OCI-M2 (cell line): ENCODE measurements around the gene FAIM2.
"Not testable (repeated sequence)": the region's sequence is repeated elsewhere in the genome, so short reads cannot be mapped to it uniquely, and the experiment has no call there.

Experiments
- DNase-seq: peaks from one replicate; lab custom pipeline; 2025; ENCODE audit not compliant: unreplicated experiment; lab: John Stamatoyannopoulos, UW

The FAIM2 gene

GRCh38 chr12:49881415-49882247, 22.1 kb downstream of the FAIM2 start:
- no peak for DNase-seq

- DNase-seq, result no peak
Observed at GRCh38 chr12:49880756-49881414, 22.8 kb downstream of the FAIM2 start.

- not testable (repeated sequence) for DNase-seq
Observed at GRCh38 chr12:49879065-49879464, 24.6 kb downstream of the FAIM2 start.

GRCh38 chr12:49878021-49878420, 25.7 kb downstream of the FAIM2 start:
- no peak for DNase-seq

DNA sequence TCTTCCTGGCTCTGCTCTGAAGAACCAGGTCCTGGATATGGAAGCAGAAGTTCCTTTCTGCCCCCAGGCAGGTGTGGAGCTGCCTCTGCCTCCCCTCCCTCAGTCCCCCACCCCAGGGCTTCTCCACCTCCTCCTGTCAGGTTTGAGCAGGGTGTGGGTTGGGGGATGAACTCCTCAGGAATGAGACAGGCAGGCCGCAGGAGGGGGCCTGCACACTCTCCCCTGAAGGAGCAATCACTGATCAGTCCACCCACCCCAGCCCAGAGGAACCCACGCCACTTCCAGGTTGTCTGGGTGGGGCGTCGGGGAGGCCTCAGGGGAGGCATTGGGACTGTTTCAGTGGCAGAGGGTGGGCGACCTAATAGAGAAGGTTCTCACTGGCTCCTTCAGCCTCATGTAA, 26.6 kb downstream of the FAIM2 start:
- no peak for DNase-seq

DNA sequence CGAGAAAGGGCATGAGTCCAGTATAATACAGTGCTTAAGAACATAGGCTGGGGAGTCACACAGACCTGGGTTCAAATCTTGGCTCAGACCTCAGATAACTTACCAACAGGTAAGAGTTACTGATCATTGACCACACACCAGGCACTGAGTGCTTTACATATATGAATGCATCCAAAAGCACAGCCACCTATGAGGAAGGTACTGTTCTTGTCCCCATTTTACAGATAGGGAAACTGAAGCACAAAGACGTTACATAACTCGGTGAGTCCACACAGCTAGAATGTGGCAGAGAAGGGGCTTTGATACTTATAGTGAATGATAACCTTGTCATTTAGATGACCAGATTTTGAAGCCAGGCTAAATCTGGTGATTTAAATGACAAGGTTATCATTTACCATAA, 27.6 kb downstream of the FAIM2 start:
- DNase-seq, result no peak

GRCh38 chr12:49875115-49875720, 28.5 kb downstream of the FAIM2 start:
- DNase-seq, result no peak

GRCh38 chr12:49874142-49874897, 29.4 kb downstream of the FAIM2 start:
- no peak for DNase-seq

- DNase-seq, result no peak
Observed at GRCh38 chr12:49873361-49873934, 30.3 kb downstream of the FAIM2 start.

- DNase-seq, result no peak
Observed at GRCh38 chr12:49872781-49873181, 30.9 kb downstream of the FAIM2 start.

DNA sequence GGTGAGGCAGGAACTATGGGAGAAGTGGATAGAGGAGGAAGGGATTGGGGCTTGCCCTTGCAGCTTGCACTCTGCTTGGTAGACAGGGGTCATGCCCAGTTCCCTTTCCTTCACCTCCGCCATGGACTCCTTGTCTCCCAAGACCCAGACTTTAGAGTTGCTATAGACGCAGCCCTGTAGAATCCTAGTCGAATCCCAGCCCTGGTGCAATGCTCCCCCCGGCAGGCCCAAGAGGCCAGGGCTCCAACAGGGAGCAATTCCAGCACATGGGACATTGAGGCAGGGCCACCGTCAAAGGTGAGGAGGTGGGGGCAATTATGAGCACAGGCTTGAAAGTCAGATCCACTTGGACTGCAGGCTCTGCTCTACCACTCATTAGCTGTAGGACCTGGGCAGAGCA, 31.3 kb downstream of the FAIM2 start:
- DNase-seq, result no peak

DNA sequence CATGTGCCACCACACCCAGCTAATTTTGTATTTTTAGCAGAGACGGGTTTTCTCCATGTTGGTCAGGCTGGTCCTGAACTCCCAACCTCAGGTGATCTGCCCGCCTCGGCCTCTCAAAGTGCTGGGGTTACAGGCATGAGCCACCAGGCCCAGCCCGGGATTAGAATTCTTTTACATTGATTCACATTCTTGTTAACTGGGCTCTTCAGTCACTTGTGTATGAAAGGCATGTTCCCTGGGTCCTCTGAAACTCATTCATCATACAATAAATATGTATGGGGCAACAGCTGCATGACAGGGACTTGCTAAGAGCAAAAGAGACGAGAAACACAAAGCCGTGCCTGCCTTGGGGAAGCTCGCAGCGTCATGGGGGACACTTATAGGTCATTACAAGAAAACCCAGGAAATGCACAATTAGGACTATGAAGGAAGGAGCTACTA, 31.9 kb downstream of the FAIM2 start:
- DNase-seq, result not testable (repeated sequence)

DNA sequence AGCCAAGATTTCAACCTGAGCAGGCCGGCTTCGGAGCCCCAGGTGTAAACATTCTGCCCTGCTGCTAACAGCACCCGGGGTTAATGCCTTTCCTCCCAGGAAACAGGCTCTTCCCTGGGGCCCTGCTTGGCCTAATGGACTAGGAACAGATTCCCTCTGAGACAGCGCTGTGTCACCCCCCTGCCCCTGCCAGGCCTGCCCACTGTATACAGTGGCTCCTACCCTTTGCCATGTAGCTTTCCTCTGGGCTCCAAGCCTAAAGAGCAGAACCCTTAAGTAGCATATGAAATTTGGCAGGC, 32.5 kb downstream of the FAIM2 start:
- no peak for DNase-seq

DNA sequence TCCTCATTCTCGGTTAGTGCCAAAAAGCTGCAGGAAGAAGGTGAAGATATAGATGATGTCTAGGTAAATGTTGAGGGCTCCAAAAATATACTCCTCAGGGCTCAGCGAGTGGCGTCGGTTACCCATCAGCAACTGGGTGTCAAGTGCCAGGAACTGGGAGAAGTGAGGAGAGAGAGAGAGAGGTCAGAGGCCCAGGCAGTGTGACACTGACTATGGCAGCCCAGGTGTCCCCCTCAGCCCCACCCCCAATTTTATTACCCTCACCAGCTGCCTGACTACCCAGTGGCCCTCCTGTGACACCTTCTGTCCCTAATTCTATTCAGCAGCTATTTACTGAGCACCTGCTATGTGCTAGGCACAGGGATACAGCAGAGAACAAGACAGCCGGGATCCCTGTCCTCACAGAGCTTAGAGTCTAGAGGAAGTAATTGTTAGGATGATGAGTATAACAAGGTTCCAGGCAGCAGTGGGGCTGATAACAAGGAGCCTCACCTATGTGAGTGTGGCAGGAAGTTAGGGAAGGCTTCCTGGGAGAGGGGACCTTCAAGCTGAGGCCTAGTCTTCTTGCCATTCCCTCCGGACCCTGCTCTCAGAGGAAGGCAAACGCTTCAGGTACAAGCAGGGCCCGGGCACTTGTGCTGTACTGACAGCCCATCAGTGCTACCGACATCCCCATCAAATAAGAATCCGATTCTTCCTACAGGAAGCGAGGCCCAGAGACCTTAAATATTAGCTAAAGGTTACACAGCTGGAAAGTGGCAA, 33.0 kb downstream of the FAIM2 start:
- no peak for DNase-seq

DNA sequence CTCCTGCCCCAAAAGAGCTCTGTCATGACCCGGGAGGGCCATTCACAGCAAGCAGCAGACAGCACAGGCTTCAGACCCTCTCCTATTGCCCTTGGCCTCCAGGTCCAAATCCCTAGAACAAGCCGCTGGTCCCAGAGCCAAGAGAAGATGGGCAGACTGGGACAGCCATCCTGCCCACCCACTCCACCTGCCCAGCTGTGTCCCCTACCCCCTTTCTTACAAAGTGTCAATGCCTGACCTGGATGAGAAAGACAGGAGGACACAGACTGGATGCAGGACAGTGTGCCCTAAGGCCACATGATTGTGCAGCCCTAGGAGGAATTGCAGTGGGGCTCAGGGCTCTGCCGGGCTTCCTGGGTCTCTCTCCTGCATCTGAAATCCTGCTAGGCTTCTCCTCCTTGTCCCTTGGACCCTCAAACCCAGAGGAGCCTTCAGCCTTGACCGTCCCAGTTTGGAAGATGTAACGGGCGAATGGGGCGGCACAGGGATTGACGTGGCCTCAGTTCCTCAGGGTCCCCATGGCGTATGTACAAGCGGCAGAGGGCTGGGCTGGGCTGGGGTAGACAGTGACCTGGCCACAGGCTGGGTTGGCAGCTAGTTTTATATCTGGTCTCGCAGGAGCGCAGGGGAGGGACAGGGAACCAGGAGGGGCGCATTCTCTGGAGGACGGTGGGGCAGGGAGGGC, 33.7 kb downstream of the FAIM2 start:
- DNase-seq, result no peak

- DNase-seq, result peak; percentile 55
Observed at GRCh38 chr12:49868952-49869815, 34.5 kb downstream of the FAIM2 start.

DNA sequence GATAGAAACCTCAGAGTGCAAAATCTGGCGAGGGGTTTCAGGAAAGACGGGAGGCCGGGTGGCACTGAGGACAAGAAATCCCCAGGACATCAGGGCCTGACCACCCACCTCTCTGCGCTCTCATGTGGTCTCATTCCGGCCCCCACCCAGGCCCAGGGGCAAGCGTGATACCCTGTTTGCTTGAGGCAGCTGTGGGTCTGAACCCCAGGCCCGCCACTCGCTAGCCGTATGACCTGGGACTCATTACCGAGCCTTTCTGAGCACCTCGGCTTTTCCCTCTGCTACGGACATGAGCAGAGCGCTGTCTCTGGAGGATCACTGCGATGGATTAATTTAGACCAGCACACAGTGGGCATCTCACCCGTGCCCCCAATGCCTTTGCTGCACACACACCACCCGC, 35.3 kb downstream of the FAIM2 start:
- DNase-seq, result no peak

DNA sequence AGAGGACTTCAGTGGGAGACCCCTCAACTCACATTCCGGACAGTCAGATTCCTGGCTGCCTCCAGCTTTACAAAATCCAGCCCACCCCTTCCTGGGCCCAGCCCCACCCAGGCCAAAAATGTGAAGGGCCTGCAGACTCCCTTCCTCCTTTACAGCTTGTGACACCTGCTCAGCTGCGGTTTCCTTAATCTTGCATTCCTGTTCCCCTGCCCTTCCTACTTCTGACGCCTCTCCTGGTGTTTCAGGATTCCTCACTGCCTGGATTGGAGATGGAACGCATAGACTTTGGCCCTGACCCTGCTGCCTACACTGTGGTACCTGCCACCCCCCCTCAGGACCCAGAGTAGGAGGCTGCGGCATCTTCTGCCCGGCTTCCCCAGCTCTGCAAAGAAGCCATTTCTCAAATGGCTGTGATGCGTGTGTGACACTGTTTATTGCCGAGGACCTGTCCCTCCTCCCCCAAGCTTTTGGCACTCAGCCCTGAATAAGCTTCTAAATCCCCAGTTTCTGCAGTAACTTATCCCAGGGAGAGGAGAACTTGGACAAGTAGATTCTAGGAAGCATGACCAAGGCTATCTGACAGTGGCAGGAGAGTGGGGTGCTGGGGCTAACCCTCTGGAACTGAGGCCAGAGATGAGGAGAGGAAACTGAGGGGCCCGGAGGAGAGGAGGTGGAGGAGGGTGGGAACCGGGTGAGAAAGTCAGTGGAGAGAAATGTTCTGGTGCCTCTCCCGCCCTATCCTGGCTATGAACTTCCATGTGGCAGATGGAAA, 35.9 kb downstream of the FAIM2 start:
- DNase-seq, result no peak
